NCI-H1436 (cell line): ENCODE data around the gene GJA10.
"Not testable (repeated sequence)": the region's sequence is repeated elsewhere in the genome, so short reads cannot be mapped to it uniquely, and the experiment has no call there.

Experiments
- DNase-seq: peaks from one replicate; lab custom pipeline; 2025; lab: John Stamatoyannopoulos, UW

GJA10 gene

GRCh38 chr6:89894169-89894568 is at the start of gene GJA10:
TSS of gene GJA10 (plus strand) at chr6:89894469. CDS start at chr6:89894469, 0 bp downstream.
- no peak for DNase-seq

- DNase-seq, result not testable (repeated sequence)
These were observed 46.8 kb upstream of the GJA10 start for GRCh38 chr6:89847513-89847912.

GRCh38 chr6:89853068-89853467 is 41.2 kb upstream of the GJA10 start:
- DNase-seq, result no peak

GRCh38 chr6:89858041-89858440 is 36.2 kb upstream of the GJA10 start:
- DNase-seq, result no peak

- no peak for DNase-seq
These were observed 34.5 kb upstream of the GJA10 start for GRCh38 chr6:89859744-89860143.

- DNase-seq, result no peak
These were observed 32.0 kb upstream of the GJA10 start for GRCh38 chr6:89862273-89862672.

GRCh38 chr6:89862698-89863097 is 31.6 kb upstream of the GJA10 start:
- no peak for DNase-seq

GRCh38 chr6:89866024-89866678 is 28.1 kb upstream of the GJA10 start:
- no peak for DNase-seq

GRCh38 chr6:89873721-89874120 is 20.5 kb upstream of the GJA10 start:
- DNase-seq, result no peak

- no peak for DNase-seq
These were observed 19.8 kb upstream of the GJA10 start for GRCh38 chr6:89874438-89874837.

- no peak for DNase-seq
These were observed 7.7 kb upstream of the GJA10 start for GRCh38 chr6:89886378-89887120.

- DNase-seq, result no peak
These were observed 6.7 kb upstream of the GJA10 start for GRCh38 chr6:89887452-89888137.

GRCh38 chr6:89888138-89888514 is 6.1 kb upstream of the GJA10 start:
- DNase-seq, result no peak

GRCh38 chr6:89888871-89889270 is 5.4 kb upstream of the GJA10 start:
- DNase-seq, result no peak

GRCh38 chr6:89890845-89891528 is 3.3 kb upstream of the GJA10 start:
- DNase-seq, result not testable (repeated sequence)

GRCh38 chr6:89892577-89892976 is 1.7 kb upstream of the GJA10 start:
- not testable (repeated sequence) for DNase-seq

- no peak for DNase-seq
These were observed 1.1 kb downstream of the GJA10 start for GRCh38 chr6:89895276-89895874.

GRCh38 chr6:89910001-89910901 is 16.0 kb downstream of the GJA10 start:
- DNase-seq, result not testable (repeated sequence)

- DNase-seq, result no peak
These were observed 16.6 kb downstream of the GJA10 start for GRCh38 chr6:89910902-89911240.

- DNase-seq, result no peak
These were observed 22.1 kb downstream of the GJA10 start for GRCh38 chr6:89916136-89916920.
